Lower lobe of right lung (tissue), 2 donors: ENCODE data around the gene GRB14. TPM values are rescaled to one million over a fixed set of nuclear protein-coding genes. Genes with fewer than 3 reads are reported as not detected.

ENCODE experiments used
- ATAC-seq, 2 donors: fragments of 200-7000 bp; cut with Tn5 transposase; one replicate each; pipeline ENCODE4 v1.9.1; 2020 to 2022; ENCODE audit warnings: mild to moderate bottlenecking in 2 of 2, moderate library complexity in 2 of 2
- DNase-seq: peaks from one replicate; pipeline ENCODE4 v3.0.0-alpha.2; 2020
- H3K27ac ChIP-seq: fragments of 200-600 bp; one replicate; pipeline ENCODE4 v1.8.0; 2022
- H3K27me3 ChIP-seq: fragments of 200-600 bp; one replicate; pipeline ENCODE4 v1.8.0; 2022; ENCODE audit warnings: low read depth
- H3K36me3 ChIP-seq: fragments of 200-600 bp; one replicate; pipeline ENCODE4 v1.8.0; 2022; ENCODE audit warnings: mild to moderate bottlenecking
- H3K4me1 ChIP-seq: fragments of 200-600 bp; one replicate; pipeline ENCODE4 v1.8.0; 2022
- H3K4me3 ChIP-seq: fragments of 200-600 bp; one replicate; pipeline ENCODE4 v1.8.0; 2022; ENCODE audit warnings: mild to moderate bottlenecking
- H3K9me3 ChIP-seq: fragments of 200-600 bp; one replicate; pipeline ENCODE4 v1.8.0; 2022
- intact Hi-C: fragments of 100-400 bp; cut with DNase I; formaldehyde crosslinking; loops from one replicate; pipeline ENCODE4 v1.11.0; 2022
- total RNA-seq: library from RNA; stranded (reverse); fragmentation: NEBNext Ultra II Directional; extraction: Animal tissue kit (Norgen Biotek cat#: 25700); gene quantifications from one replicate; pipeline ENCODE4 v1.2.1, GENCODE V29; 2021
- TF ChIP-seq, protein P1 (sequence below): fragments of 200-600 bp; IDR thresholded peaks from one replicate; pipeline ENCODE4 v1.8.0; 2022; ENCODE audit warnings: antibody characterized with exemption, mild to moderate bottlenecking
- donor health status: DM: no; HTN: yes; CAD: no; lungs with severe emphysema.

The GRB14 gene
- total RNA-seq, 1 donor from 2014 or later: 4.6 TPM

- Histone ChIP-seq H3K27me3 (no peaks in the 10 kb centered on the region), H3K4me3 (no peak overlapping the region), H3K4me1 (no peaks in the 10 kb centered on the region), H3K27ac (no peak overlapping the region), H3K36me3 (no peaks in the 10 kb centered on the region), H3K9me3 (no peaks in the 10 kb centered on the region)
- intact Hi-C loops: no loop called here
- TF ChIP-seq, protein P1, sequence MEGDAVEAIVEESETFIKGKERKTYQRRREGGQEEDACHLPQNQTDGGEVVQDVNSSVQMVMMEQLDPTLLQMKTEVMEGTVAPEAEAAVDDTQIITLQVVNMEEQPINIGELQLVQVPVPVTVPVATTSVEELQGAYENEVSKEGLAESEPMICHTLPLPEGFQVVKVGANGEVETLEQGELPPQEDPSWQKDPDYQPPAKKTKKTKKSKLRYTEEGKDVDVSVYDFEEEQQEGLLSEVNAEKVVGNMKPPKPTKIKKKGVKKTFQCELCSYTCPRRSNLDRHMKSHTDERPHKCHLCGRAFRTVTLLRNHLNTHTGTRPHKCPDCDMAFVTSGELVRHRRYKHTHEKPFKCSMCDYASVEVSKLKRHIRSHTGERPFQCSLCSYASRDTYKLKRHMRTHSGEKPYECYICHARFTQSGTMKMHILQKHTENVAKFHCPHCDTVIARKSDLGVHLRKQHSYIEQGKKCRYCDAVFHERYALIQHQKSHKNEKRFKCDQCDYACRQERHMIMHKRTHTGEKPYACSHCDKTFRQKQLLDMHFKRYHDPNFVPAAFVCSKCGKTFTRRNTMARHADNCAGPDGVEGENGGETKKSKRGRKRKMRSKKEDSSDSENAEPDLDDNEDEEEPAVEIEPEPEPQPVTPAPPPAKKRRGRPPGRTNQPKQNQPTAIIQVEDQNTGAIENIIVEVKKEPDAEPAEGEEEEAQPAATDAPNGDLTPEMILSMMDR: no peak
- ATAC-seq: no peak
- no peak for DNase-seq
Measured at GRCh38 chr2:164609790-164610189, 11.5 kb downstream of the GRB14 start.

DNA sequence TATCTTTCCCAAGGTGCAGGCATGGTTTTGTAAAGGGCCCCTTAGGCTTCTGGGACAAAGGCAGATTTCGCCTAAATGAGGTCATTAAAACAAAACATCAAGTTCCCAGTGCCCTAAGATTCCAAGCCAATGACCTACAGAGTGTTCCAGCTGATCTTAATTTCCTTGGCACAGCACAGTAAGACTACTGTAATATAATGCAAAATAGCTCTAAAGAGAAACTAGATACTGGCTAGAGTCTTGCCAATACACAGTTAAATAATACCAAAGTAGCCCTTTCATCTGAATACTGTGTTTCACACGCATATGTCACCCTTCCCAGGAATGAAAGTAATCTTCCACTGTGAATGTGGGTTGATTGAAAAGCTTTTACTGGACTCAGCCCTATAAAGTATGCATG is 14.7 kb downstream of the GRB14 start:
- H3K27me3 ChIP-seq: no peaks in the 10 kb centered on the region
- no peaks in the 10 kb centered on the region for H3K9me3 ChIP-seq
- ATAC-seq: no peak
- DNase-seq: no peak
- TF ChIP-seq, protein P1: no peak
- no peak overlapping the region for H3K4me3 ChIP-seq
- H3K36me3 ChIP-seq: no peaks in the 10 kb centered on the region
- no peaks in the 10 kb centered on the region for H3K4me1 ChIP-seq
- H3K27ac ChIP-seq: no peak overlapping the region
- intact Hi-C loops: no loop called here

GRCh38 chr2:164605295-164605694 is 16.0 kb downstream of the GRB14 start:
- intact Hi-C loops: no loop called here
- Histone ChIP-seq H3K4me1 (no peaks in the 10 kb centered on the region), H3K27ac (no peak overlapping the region), H3K27me3 (no peaks in the 10 kb centered on the region), H3K9me3 (no peaks in the 10 kb centered on the region), H3K36me3 (no peaks in the 10 kb centered on the region), H3K4me3 (no peak overlapping the region)
- ATAC-seq (no peak), DNase-seq (no peak)
- TF ChIP-seq, protein P1: no peak

DNA sequence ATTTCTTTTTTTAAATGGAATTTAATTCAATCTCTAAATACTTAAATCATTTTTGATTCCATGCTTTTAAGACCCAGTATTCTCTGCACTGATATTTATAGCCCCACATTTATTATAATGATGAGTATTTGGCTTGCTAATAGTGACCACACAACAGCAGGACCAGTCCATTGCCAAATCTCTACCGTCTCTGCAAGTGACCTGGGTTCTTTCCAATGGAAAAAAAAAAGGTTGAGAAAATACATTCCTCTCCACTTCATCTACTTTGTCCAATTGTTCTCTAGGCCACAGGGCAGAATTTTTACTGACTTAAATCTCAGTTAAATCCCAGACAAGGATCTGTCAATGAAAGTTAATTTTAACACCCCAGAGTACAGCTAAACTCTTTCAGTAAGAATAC is 20.5 kb downstream of the GRB14 start:
- no peaks in the 10 kb centered on the region for H3K9me3 ChIP-seq

DNA sequence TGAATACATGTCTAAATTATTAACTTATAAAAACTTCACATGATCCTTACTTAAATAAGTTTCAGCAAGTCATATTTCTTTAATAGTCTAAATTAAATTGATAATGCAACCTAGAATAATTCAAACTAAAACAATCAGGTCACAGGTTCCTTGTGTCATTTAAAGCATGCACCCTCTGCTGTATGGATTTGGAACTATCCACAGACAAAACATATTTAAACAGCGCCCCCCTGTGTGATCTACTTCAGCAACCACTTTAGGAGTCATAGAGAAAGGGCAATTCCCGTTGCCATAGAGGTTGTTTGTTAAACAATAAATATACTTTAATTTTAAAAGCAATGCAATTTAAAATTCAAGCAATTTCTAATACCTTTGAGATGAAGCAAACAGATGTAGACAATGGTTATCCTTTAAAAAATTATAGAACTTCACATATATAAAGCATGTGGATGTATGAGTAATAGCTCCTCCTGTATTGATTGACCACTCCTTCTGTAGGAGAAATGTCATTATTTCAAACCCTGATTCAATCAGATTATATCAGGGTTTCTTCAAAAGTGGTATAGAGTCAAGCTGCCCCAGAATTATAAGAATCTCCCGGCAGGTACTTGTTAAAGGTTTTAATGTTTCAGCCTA is 21.2 kb downstream of the GRB14 start:
- Histone ChIP-seq H3K9me3 (no peaks in the 10 kb centered on the region), H3K36me3 (no peaks in the 10 kb centered on the region), H3K4me3 (no peak overlapping the region), H3K27ac (no peak overlapping the region), H3K4me1 (no peaks in the 10 kb centered on the region), H3K27me3 (no peaks in the 10 kb centered on the region)
- no peak for DNase-seq
- TF ChIP-seq, protein P1: peak; percentile 71
- intact Hi-C loops: no loop called here
- peak; percentile 91 to 92 for ATAC-seq

More for the DNA sequence above, 20.5 kb downstream of the GRB14 start:
- TF ChIP-seq, protein P1: no peak
- no peaks in the 10 kb centered on the region for H3K36me3 ChIP-seq
- H3K4me1 ChIP-seq: no peaks in the 10 kb centered on the region
- intact Hi-C loops: no loop called here
- H3K4me3 ChIP-seq: no peak overlapping the region
- no peak for DNase-seq
- H3K27ac ChIP-seq: no peak overlapping the region
- no peak for ATAC-seq
- H3K27me3 ChIP-seq: no peaks in the 10 kb centered on the region
